Bronchial epithelial cell (primary cell): Measurements from ENCODE around the gene PTPRE. TPM values are rescaled to one million over a fixed set of nuclear protein-coding genes. Genes with fewer than 3 reads are reported as not detected.

Experiments used
- DNase-seq: peaks from one replicate; pipeline ENCODE4 v3.0.0-alpha.2; 2010; ENCODE audit warnings: low read depth
- FAIRE-seq: peaks from 2 replicates; lab custom pipeline; 2011; peaks lifted over from hg19 to GRCh38; lab: Jason Lieb, UNC
- H3K27me3 ChIP-seq: 2 replicates; pipeline ENCODE4 v1.5.1; 2011; ENCODE audit warnings: low read length; ENCODE audit not compliant: control insufficient read depth, insufficient read depth
- H3K36me3 ChIP-seq: 2 replicates; pipeline ENCODE4 v1.5.1; 2011; ENCODE audit warnings: low read length; ENCODE audit not compliant: control insufficient read depth, insufficient read depth
- H3K4me3 ChIP-seq: 2 replicates; pipeline ENCODE4 v1.5.1; 2011; ENCODE audit warnings: mild to moderate bottlenecking, low read depth, low read length, control low read depth
- total RNA-seq: library from RNA; depleted of rRNA; stranded (reverse); fragments of >200 nt; gene quantifications from 2 replicates; pipeline ENCODE4 v1.2.1, GENCODE V29; 2014
- TF ChIP-seq, protein P1 (sequence below): IDR thresholded peaks from 2 replicates; pipeline ENCODE4 v1.5.1; 2011; ENCODE audit warnings: mild to moderate bottlenecking, moderate library complexity, low read length, control low read depth, inconsistent platforms; ENCODE audit not compliant: insufficient read depth, severe bottlenecking

Gene PTPRE
- total RNA-seq, 1 donor from 2014 or later = 7.9 TPM

DNA sequence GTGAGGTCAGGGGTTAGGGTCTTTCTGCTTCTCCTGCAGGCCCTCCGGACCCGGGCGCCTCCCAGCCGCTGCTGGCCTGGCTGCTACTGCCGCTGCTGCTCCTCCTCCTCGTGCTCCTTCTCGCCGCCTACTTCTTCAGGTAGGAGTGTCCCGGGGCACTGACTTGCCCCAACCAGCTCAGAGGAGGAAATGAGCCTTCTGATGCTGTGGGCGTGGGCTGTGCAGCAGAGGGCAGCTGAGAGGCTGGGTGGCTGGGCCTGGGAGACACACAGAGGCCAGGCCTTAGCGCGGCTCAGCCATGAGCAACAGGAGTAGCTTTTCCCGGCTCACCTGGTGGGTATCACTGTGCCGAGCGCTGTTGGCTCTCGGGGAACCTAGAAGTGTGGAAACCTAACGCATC, 140.4 kb downstream of the PTPRE start:
- peak overlapping the region; percentile 66 for H3K4me3 ChIP-seq
- peak; percentile 23 for FAIRE-seq

DNA sequence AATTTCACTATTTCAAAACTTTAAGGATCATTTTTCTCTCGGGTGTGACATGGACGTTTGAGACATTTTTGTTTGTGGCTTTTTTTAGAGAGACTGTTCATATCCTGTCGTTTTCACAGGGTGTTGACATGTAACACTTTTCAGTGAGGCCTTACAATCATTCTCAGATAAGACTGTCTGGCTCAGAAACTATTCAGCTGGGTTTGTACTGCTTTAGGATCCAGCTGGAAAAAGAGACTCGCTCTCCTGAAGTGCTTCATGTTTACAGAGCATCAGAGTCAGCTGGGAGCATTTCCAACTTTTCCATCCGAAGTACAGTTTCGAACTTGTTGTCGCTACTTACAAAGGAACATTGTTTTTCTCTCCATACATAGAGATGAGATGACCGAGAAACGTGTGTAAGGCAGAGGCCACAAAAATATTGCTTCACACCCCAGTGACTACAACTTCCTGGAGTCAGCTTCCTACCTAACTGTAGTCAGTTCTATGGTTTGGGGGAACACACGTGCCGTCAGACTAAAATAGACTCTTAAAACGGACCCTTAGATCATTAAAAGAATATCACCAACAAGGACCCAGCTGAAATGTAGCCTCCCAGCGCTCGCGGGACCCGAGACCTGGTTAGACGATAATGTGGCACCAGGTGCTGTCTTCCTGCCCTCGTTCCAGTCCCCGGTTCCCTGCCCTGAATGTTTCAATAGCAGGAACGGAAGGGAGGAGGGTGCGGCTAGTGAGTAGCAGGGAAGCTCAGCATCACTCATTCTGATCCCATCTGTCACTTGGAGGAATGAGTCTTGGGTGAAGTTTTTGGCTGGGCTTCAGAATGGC, 141.3 kb downstream of the PTPRE start:
- peak overlapping the region; percentile 66 for H3K4me3 ChIP-seq
- DNase-seq (peak; percentile 90), FAIRE-seq (peak; percentile 92)
- H3K36me3 ChIP-seq = peaks cover 18% of the 10 kb centered on the region
- no peaks in the 10 kb centered on the region for H3K27me3 ChIP-seq
- TF ChIP-seq, protein P1, sequence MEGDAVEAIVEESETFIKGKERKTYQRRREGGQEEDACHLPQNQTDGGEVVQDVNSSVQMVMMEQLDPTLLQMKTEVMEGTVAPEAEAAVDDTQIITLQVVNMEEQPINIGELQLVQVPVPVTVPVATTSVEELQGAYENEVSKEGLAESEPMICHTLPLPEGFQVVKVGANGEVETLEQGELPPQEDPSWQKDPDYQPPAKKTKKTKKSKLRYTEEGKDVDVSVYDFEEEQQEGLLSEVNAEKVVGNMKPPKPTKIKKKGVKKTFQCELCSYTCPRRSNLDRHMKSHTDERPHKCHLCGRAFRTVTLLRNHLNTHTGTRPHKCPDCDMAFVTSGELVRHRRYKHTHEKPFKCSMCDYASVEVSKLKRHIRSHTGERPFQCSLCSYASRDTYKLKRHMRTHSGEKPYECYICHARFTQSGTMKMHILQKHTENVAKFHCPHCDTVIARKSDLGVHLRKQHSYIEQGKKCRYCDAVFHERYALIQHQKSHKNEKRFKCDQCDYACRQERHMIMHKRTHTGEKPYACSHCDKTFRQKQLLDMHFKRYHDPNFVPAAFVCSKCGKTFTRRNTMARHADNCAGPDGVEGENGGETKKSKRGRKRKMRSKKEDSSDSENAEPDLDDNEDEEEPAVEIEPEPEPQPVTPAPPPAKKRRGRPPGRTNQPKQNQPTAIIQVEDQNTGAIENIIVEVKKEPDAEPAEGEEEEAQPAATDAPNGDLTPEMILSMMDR = no peak

More for the DNA sequence above, 140.4 kb downstream of the PTPRE start:
- peak; percentile 91 for DNase-seq
- peaks cover 13% of the 10 kb centered on the region for H3K36me3 ChIP-seq
- TF ChIP-seq, protein P1 = peak; percentile 15
- H3K27me3 ChIP-seq = no peaks in the 10 kb centered on the region

DNA sequence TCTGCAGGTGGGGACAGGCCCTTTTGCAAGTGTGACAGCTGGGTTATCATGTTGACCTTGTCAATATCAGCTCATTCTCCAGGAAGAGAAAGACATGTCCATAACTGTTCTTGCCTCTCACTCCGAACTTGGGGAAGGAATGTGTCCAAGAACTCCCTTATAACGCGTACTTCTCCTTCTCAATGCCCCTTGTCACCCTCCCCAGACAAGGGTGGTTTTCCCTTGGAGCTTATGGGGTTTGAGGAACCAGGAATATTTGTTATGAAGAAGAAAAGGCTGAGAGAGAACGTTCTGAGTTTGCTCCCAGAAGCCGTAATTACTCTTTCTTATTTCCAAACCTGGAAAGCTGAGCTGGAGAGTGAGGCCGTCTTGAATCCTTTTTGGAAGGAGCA, 141.9 kb downstream of the PTPRE start:
- Histone ChIP-seq H3K36me3 (peaks cover 19% of the 10 kb centered on the region), H3K4me3 (peak overlapping the region; percentile 66), H3K27me3 (no peaks in the 10 kb centered on the region)
- TF ChIP-seq, protein P1 = no peak
- DNase-seq (no peak), FAIRE-seq (no peak)

DNA sequence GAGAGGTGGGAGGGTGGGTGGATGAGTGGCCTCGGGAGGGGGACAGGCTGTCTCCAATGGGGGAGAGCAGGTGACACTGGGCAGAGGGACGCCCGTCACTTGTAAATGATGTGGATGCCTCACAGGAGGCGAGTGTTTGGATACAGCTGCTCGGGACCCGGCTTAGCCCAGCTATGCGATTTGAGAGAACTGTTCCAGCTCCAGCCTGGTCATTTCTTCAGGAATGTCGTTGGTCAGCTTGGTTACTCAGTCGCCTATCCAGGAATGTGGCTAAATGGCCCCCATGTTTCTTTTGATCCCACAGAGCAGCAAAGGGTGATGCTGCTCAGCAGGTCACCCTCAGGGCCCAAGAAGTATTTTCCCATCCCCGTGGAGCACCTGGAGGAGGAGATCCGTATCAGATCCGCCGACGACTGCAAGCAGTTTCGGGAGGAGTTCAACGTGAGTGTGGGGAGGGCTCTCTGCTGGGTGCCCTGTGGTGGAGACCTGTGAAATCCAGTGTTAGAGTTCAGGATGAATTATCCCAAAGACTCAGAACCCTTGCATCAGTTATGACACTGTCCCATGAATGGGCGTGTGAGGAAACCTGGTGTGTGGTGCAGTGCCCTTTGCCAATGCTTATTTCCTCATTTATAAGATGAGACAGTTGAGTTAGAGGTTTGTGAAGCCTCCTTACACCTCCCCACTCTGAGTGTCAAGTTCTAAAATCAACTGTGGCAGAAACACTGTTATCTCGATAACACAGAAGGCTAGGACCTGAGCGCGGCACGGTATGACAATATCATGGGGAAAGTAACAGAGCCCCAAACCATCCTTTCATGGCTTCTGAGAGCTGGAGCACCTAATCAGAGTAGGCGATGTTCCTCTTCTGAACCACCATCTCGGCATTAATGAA, 142.6 kb downstream of the PTPRE start:
- DNase-seq = no peak
- Histone ChIP-seq H3K27me3 (no peaks in the 10 kb centered on the region), H3K36me3 (peaks cover 20% of the 10 kb centered on the region), H3K4me3 (peak overlapping the region; percentile 66)
- FAIRE-seq = no peak
- TF ChIP-seq, protein P1 = no peak

DNA sequence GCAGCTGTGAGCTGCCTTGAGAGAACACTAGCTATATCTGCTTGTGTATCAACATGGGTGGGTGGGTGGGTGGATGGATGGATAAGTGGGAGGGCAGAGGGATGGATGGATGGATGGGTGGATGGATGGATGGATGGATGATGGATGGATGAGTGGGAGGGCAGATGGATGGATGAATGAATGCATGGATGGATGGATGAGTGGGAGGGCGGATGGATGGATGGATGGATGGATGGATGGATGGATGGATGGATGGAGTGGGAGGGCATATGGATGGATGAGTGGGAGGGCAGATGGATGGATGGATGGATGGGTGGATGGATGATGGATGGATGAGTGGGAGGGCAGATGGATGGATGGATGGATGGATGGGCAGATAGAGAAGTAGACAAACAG, 143.2 kb downstream of the PTPRE start:
- Histone ChIP-seq H3K27me3 (no peaks in the 10 kb centered on the region), H3K4me3 (no peak overlapping the region), H3K36me3 (peaks cover 22% of the 10 kb centered on the region)
- FAIRE-seq (no peak), DNase-seq (no peak)
- TF ChIP-seq, protein P1 = no peak
